H1 (cell line): ENCODE results near the gene OR2V1. TPM values are rescaled to one million over a fixed set of nuclear protein-coding genes. Genes with fewer than 3 reads are reported as not detected.
"Not testable (repeated sequence)": the region's sequence is repeated elsewhere in the genome, so short reads cannot be mapped to it uniquely, and the experiment has no call there.

Source experiments
- CTCF ChIA-PET: fragments of 300-600 bp; sonication (Branson Sonifier 250); formaldehyde crosslinking; loops from one replicate; lab custom pipeline; 2021; ENCODE audit not compliant: partially characterized antibody; lab: Charles Lee
- POLR2A ChIA-PET: fragments of 300-600 bp; sonication (Branson Sonifier 250); formaldehyde crosslinking; loops from one replicate; lab custom pipeline; 2021; ENCODE audit warnings: inconsistent platforms; ENCODE audit not compliant: partially characterized antibody; lab: Charles Lee
- DNase-seq, 2 experiments: peaks; one replicate each; pipeline versions ENCODE4 v3.0.0 to v3.0.0-alpha.2; 2010 to 2022; ENCODE audit warnings: low spot score in 2 of 2, low read depth in 1 of 2, mixed read lengths in 1 of 2
- FAIRE-seq: peaks from 2 replicates; lab custom pipeline; 2011; peaks lifted over from hg19 to GRCh38; lab: Jason Lieb, UNC
- H2AFZ ChIP-seq: 2 replicates; pipeline ENCODE4 v1.8.1; 2012; ENCODE audit warnings: low read length, inconsistent platforms
- H2AK5ac ChIP-seq: 2 replicates; pipeline ENCODE4 v1.6.1; 2013; ENCODE audit warnings: low read depth, low read length
- H2BK120ac ChIP-seq: replicated peaks from 2 replicates; pipeline ENCODE3; 2013; ENCODE audit warnings: low read depth, low read length, inconsistent platforms
- H2BK12ac ChIP-seq: 2 replicates; pipeline ENCODE4 v1.6.1; 2013; ENCODE audit warnings: low read depth, low read length
- H2BK15ac ChIP-seq: 2 replicates; pipeline ENCODE4 v1.6.1; 2013; ENCODE audit warnings: low read length
- H2BK20ac ChIP-seq: 2 replicates; pipeline ENCODE4 v1.6.1; 2013; ENCODE audit warnings: low read length
- H2BK5ac ChIP-seq: 2 replicates; pipeline ENCODE4 v1.6.1; 2013; ENCODE audit warnings: low read depth, low read length
- H3K14ac ChIP-seq: 2 replicates; pipeline ENCODE4 v1.6.1; 2013; ENCODE audit warnings: inconsistent platforms; ENCODE audit not compliant: insufficient read length
- H3K18ac ChIP-seq: 2 replicates; pipeline ENCODE4 v1.6.1; 2013; ENCODE audit warnings: low read length; ENCODE audit errors: extremely low read depth
- H3K23ac ChIP-seq: 2 replicates; pipeline ENCODE4 v1.6.1; 2013; ENCODE audit warnings: inconsistent platforms; ENCODE audit not compliant: insufficient read length
- H3K23me2 ChIP-seq: 2 replicates; pipeline ENCODE4 v1.6.1; 2013; ENCODE audit warnings: low read depth, low read length
- H3K27ac ChIP-seq: 2 replicates; pipeline ENCODE4 v1.6.1; 2011; ENCODE audit warnings: low read depth, low read length, inconsistent platforms
- H3K27me3 ChIP-seq, 4 experiments: replicated peaks in 1 of 4; 1 replicate in 1 of 4; 2 replicates in 3 of 4; pipeline versions ENCODE4 v1.6.1 to v1.8.1; 2011 to 2013; ENCODE audit warnings: low read length in 3 of 4, mild to moderate bottlenecking in 3 of 4, inconsistent platforms in 2 of 4, mixed read lengths in 2 of 4, moderate library complexity in 1 of 4; ENCODE audit not compliant: control insufficient read depth in 3 of 4, insufficient read depth in 3 of 4; ENCODE audit errors: extremely low read depth in 1 of 4
- H3K36me3 ChIP-seq, 4 experiments: 2 replicates each; pipeline versions ENCODE4 v1.6.1 to v1.8.1; 2011 to 2013; ENCODE audit warnings: mild to moderate bottlenecking in 4 of 4, low read length in 3 of 4, moderate library complexity in 2 of 4, control low read depth in 1 of 4, inconsistent platforms in 1 of 4; ENCODE audit not compliant: insufficient read depth in 4 of 4, control insufficient read depth in 2 of 4
- H3K4ac ChIP-seq: replicated peaks from 2 replicates; pipeline ENCODE3; 2013; ENCODE audit warnings: low read length, low read depth, mixed read lengths, inconsistent platforms; ENCODE audit not compliant: insufficient read length
- H3K4me1 ChIP-seq, 4 experiments: replicated peaks in 1 of 4; 1 replicate in 1 of 4; 2 replicates in 3 of 4; pipeline versions ENCODE4 v1.6.1 to v1.8.1; 2011 to 2013; ENCODE audit warnings: low read length in 3 of 4, inconsistent platforms in 2 of 4, mixed read lengths in 1 of 4; ENCODE audit not compliant: insufficient read depth in 4 of 4, control insufficient read depth in 3 of 4
- H3K4me2 ChIP-seq, 2 experiments: 2 replicates each; pipeline versions ENCODE4 v1.6.1 to v1.8.1; 2011 to 2013; ENCODE audit warnings: low read depth in 2 of 2, low read length in 2 of 2, control low read depth in 1 of 2, inconsistent platforms in 1 of 2, mild to moderate bottlenecking in 1 of 2; ENCODE audit not compliant: insufficient read depth in 1 of 2
- H3K4me3 ChIP-seq, 4 experiments: fragments of 200-600, 300-600 bp in 1 of 4; sonication (generic), shearing (Covaris generic), sonication (Bioruptor Twin) in 1 of 4; 2 replicates each; pipeline versions ENCODE4 v1.5.1 to v1.8.1; 2011 to 2016; ENCODE audit warnings: low read length in 4 of 4, low read depth in 3 of 4, control low read depth in 2 of 4, inconsistent platforms in 2 of 4, mild to moderate bottlenecking in 2 of 4, mixed read lengths in 1 of 4, moderate library complexity in 1 of 4; ENCODE audit not compliant: insufficient read depth in 2 of 4; ENCODE audit errors: extremely low read depth in 1 of 4
- H3K56ac ChIP-seq: replicated peaks from 2 replicates; pipeline ENCODE3; 2013; ENCODE audit warnings: low read depth, mild to moderate bottlenecking, mixed read lengths, low read length, inconsistent platforms; ENCODE audit not compliant: insufficient read length
- H3K79me1 ChIP-seq: 2 replicates; pipeline ENCODE4 v1.6.1; 2013; ENCODE audit warnings: low read depth, low read length, control low read depth
- H3K79me2 ChIP-seq, 2 experiments: 2 replicates each; pipeline versions ENCODE4 v1.6.1 to v1.8.1; 2012 to 2013; ENCODE audit warnings: low read length in 2 of 2, mild to moderate bottlenecking in 2 of 2, inconsistent platforms in 1 of 2; ENCODE audit not compliant: insufficient read depth in 2 of 2, control insufficient read depth in 1 of 2
- H3K9ac ChIP-seq, 4 experiments: replicated peaks in 1 of 4; 1 replicate in 1 of 4; 2 replicates in 3 of 4; pipeline versions ENCODE4 v1.6.1 to v1.8.1; 2011 to 2013; ENCODE audit warnings: low read depth in 3 of 4, low read length in 3 of 4, control low read depth in 2 of 4, mild to moderate bottlenecking in 2 of 4, moderate library complexity in 2 of 4, inconsistent platforms in 1 of 4; ENCODE audit errors: extremely low read depth in 1 of 4
- H3K9me3 ChIP-seq, 2 experiments: 2 replicates each; pipeline versions ENCODE4 v1.6.1 to v1.8.1; 2012 to 2013; ENCODE audit warnings: mild to moderate bottlenecking in 2 of 2, moderate library complexity in 2 of 2, control low read depth in 1 of 2, inconsistent platforms in 1 of 2, low read depth in 1 of 2, low read length in 1 of 2, mixed read lengths in 1 of 2; ENCODE audit not compliant: insufficient read depth in 2 of 2
- H4K20me1 ChIP-seq, 2 experiments: replicated peaks in 1 of 2; 2 replicates each; pipeline versions ENCODE3 to v1.8.1; 2011 to 2013; ENCODE audit warnings: inconsistent platforms in 2 of 2, low read length in 2 of 2, mild to moderate bottlenecking in 1 of 2; ENCODE audit not compliant: insufficient read depth in 2 of 2, control insufficient read depth in 1 of 2
- H4K5ac ChIP-seq: 2 replicates; pipeline ENCODE4 v1.6.1; 2013; ENCODE audit warnings: low read length, low read depth, mixed read lengths, inconsistent platforms; ENCODE audit not compliant: insufficient read length
- H4K8ac ChIP-seq: 2 replicates; pipeline ENCODE4 v1.8.0; 2013; ENCODE audit warnings: mild to moderate bottlenecking, moderate library complexity, low read length, inconsistent platforms; ENCODE audit not compliant: insufficient read depth; ENCODE audit errors: extremely low read depth
- H4K91ac ChIP-seq: replicated peaks from 2 replicates; pipeline ENCODE3; 2013; ENCODE audit warnings: low read length, mixed read lengths, inconsistent platforms; ENCODE audit not compliant: insufficient read length
- WGBS, 2 experiments: shearing (Covaris generic) in 1 of 2; methylation state at CpG; one replicate each; pipeline versions ENCODE4 v1.1.6 to v1.1.7; 2013 to 2015; ENCODE audit warnings: low lambda C conversion rate in 2 of 2, mixed read lengths in 2 of 2, inconsistent platforms in 1 of 2, low coverage in 1 of 2, missing lambda C conversion rate in 1 of 2; ENCODE audit not compliant: insufficient replicate concordance in 2 of 2, insufficient coverage in 1 of 2, insufficient read length in 1 of 2; ENCODE audit errors: extremely low coverage in 1 of 2, missing lambda C conversion rate in 1 of 2; 5-methylcytosine and 5-hydroxymethylcytosine counted together
- polyA plus RNA-seq, 7 experiments: library from polyadenylated mRNA; depleted of rRNA in 3 of 7; stranded (reverse) in 5 of 7; unstranded in 2 of 7; fragments of >200 nt in 5 of 7; fragments of 200-250 nt in 2 of 7; gene quantifications; 1 replicate in 5 of 7; 2 replicates in 1 of 7; 4 replicates in 1 of 7; pipeline versions ENCODE4 v1.2.1 to v1.2.3, GENCODE V29; 2011 to 2013; ENCODE audit warnings: missing spikeins in 2 of 7, mixed read lengths in 2 of 7
- total RNA-seq: library from RNA; stranded (reverse); fragmentation: NEBNext Ultra II Directional; extraction: Animal tissue kit (Norgen Biotek cat#: 25700); gene quantifications from 2 replicates; pipeline ENCODE4 v1.2.1, GENCODE V29; 2021

The OR2V1 gene
- total and polyA plus RNA-seq, 2 of the 8 experiments (the other 6 are each of a cell fraction or from before 2014, with no cell fraction given), result not detected

- Histone ChIP-seq H3K4me3 (peak overlapping the region in 2 of 4 experiments; percentile 50 to 55; a peak in 4 of 8 replicates), H3K4me1 (peaks cover 0 to 12% (median 7%) of the 10 kb centered on the region in 4 experiments; a peak in 6 of 7 replicates), H3K4me2 (peak overlapping the region; percentile 60 to 69; a peak in 3 of 4 replicates), H3K27me3 (peaks cover 10 to 23% (median 17%) of the 10 kb centered on the region in 4 experiments)
- H3K79me2 ChIP-seq, H3K9ac ChIP-seq, H2AFZ ChIP-seq, DNase-seq, FAIRE-seq, H4K20me1 ChIP-seq, H3K23ac ChIP-seq, H3K56ac ChIP-seq, H4K5ac ChIP-seq, H4K91ac ChIP-seq, H2BK20ac ChIP-seq, H2BK15ac ChIP-seq, H2AK5ac ChIP-seq, H3K14ac ChIP-seq, POLR2A ChIA-PET, H3K36me3 ChIP-seq, H3K23me2 ChIP-seq, H3K4ac ChIP-seq, H2BK120ac ChIP-seq, H2BK12ac ChIP-seq, H3K79me1 ChIP-seq, H3K27ac ChIP-seq, H3K18ac ChIP-seq, H2BK5ac ChIP-seq, H4K8ac ChIP-seq, H3K9me3 ChIP-seq: not testable (repeated sequence)
- 63% methylated on average over 18 of the region's 20 CpGs; no CpG with 5 or more reads in 1 of the 2 experiments for WGBS, 2 experiments
- CTCF ChIA-PET, result interaction anchor here (1.5 kb wide), 1 partner anchor 23 kb away, joined by 4 read pairs; no protein-coding TSS in a partner anchor
These were observed 26.2 kb downstream of the OR2V1 start for GRCh38 chr5:181104606-181105390.
